IPS-NIHi7 (cell line): ENCODE data around the gene CYCS.
A peak's percentile ranks its signal among the peaks of the same experiment; 100 is the strongest.

Experiments used
- DNase-seq: peaks from one replicate; pipeline ENCODE4 v3.0.0; 2012; ENCODE audit warnings: mixed read lengths; ENCODE audit errors: extremely low spot score

Gene CYCS

GRCh38 chr7:25125137-25125946 lies at the start of gene CYCS:
Gene CYCS, minus strand, starts transcription at chr7:25125260. Its CDS starts 1,141 bp downstream, at chr7:25124119.
- peak; percentile 97 for DNase-seq

GRCh38 chr7:25173184-25173583 lies 48.1 kb upstream of the CYCS start:
- DNase-seq = no peak

GRCh38 chr7:25171516-25171915 lies 46.5 kb upstream of the CYCS start:
- no peak for DNase-seq

- DNase-seq = no peak
Measured at GRCh38 chr7:25171071-25171470, 46.0 kb upstream of the CYCS start.

- no peak for DNase-seq
Measured at GRCh38 chr7:25169683-25170082, 44.6 kb upstream of the CYCS start.

GRCh38 chr7:25168145-25168544 lies 43.1 kb upstream of the CYCS start:
- DNase-seq = no peak

- no peak for DNase-seq
Measured at GRCh38 chr7:25167262-25167843, 42.3 kb upstream of the CYCS start.

GRCh38 chr7:25159983-25160596 lies 35.0 kb upstream of the CYCS start:
- DNase-seq = peak; percentile 48

- DNase-seq = no peak
Measured at GRCh38 chr7:25158966-25159365, 33.9 kb upstream of the CYCS start.

- no peak for DNase-seq
Measured at GRCh38 chr7:25151773-25152172, 26.7 kb upstream of the CYCS start.

- peak; percentile 51 for DNase-seq
Measured at GRCh38 chr7:25149836-25150235, 24.8 kb upstream of the CYCS start.

- DNase-seq = no peak
Measured at GRCh38 chr7:25148772-25149575, 23.9 kb upstream of the CYCS start.

- no peak for DNase-seq
Measured at GRCh38 chr7:25143763-25144162, 18.7 kb upstream of the CYCS start.

- no peak for DNase-seq
Measured at GRCh38 chr7:25139536-25139935, 14.5 kb upstream of the CYCS start.

GRCh38 chr7:25134358-25135010 lies 9.4 kb upstream of the CYCS start:
- no peak for DNase-seq

GRCh38 chr7:25132430-25132829 lies 7.4 kb upstream of the CYCS start:
- DNase-seq = no peak

- DNase-seq = no peak
Measured at GRCh38 chr7:25126751-25127150, 1.7 kb upstream of the CYCS start.

GRCh38 chr7:25124465-25125136 lies 459 bp downstream of the CYCS start:
- DNase-seq = no peak

- no peak for DNase-seq
Measured at GRCh38 chr7:25122373-25122772, 2.7 kb downstream of the CYCS start.

- DNase-seq = no peak
Measured at GRCh38 chr7:25121599-25121998, 3.5 kb downstream of the CYCS start.

- DNase-seq = no peak
Measured at GRCh38 chr7:25119102-25119501, 6.0 kb downstream of the CYCS start.
